MM.1S (cell line): ENCODE results near the gene FOXP1.

Source experiments
- CTCF ChIP-seq: fragments of 300-600 bp; sonication (generic); IDR thresholded peaks from 2 replicates; pipeline ENCODE4 v1.5.1; 2016; ENCODE audit warnings: antibody characterized with exemption, low read length, mixed read lengths
- EZH2 ChIP-seq: fragments of 300-600 bp; sonication (generic); optimal IDR thresholded peaks from 2 replicates; pipeline ENCODE3; 2017; ENCODE audit warnings: low read depth, mild to moderate bottlenecking, antibody characterized with exemption, low read length, mixed read lengths

- TF ChIP-seq EZH2: no peak
- TF ChIP-seq CTCF: no peak
Observed at GRCh38 chr3:71585131-71585530, 1.6 kb upstream of the FOXP1 start.
